CD4-positive, alpha-beta T cell treated with Interleukin-12 subunit alpha and Interleukin-12 subunit beta, for 1 hour (primary cell): Measurements from ENCODE around the gene CYB561A3.

ENCODE experiments used
- DNase-seq: peaks from one replicate; pipeline ENCODE4 v3.0.0-alpha.2; 2020

CYB561A3 gene

DNA sequence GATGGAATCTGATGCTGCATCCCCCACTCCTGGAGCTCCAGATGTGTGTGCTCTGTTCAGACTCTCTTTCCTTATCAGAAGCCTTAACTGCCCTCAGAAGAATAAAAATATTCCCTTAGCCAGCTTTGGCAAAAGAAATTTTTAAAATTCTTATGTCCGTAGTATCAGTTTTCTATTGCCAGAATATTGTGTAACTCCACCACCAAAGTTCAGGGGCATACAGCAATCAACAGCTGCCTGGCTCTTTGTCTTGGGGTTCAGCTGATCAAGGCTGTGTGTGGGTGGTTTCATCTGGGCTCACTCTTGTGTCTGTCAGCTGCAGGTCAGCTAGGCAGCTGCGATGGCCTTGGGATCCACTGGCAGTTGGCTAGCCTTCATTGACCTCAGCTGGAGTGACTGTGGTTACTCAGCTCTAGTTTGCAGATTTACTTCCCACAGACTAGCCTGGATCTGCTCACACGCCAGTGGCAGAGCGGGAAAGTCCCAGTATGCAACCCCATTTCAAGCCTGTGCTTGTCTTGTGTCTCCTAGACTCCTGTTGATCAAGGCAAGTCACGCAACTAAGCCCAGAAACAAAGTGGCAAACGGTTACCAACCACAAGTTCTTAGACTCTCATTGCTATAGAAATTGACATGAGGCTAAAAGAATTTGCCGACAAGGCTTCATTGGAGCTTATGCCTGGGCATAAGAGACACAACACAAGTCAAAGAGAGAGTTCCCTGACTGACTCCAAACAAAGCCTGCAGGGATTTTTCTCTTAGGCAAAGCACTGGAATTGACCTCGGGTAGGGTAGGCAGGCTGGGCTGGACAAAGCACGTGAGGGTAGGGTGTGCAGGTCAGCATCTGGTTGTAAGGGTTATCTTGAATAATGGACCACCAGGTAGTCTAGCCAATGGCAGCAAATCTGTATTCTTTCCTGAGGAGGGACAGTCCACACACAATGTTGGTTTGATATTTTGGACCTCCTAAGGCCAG lies 8.0 kb upstream of the CYB561A3 start:
- DNase-seq = no peak

DNA sequence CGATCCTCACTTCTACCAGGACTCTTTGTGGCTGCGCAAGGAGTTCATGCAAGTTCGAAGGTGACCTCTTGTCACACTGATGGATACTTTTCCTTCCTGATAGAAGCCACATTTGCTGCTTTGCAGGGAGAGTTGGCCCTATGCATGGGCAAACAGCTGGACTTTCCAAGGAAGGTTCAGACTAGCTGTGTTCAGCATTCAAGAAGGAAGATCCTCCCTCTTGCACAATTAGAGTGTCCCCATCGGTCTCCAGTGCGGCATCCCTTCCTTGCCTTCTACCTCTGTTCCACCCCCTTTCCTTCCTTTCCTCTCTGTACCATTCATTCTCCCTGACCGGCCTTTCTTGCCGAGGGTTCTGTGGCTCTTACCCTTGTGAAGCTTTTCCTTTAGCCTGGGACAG lies 7.0 kb upstream of the CYB561A3 start:
- no peak for DNase-seq

DNA sequence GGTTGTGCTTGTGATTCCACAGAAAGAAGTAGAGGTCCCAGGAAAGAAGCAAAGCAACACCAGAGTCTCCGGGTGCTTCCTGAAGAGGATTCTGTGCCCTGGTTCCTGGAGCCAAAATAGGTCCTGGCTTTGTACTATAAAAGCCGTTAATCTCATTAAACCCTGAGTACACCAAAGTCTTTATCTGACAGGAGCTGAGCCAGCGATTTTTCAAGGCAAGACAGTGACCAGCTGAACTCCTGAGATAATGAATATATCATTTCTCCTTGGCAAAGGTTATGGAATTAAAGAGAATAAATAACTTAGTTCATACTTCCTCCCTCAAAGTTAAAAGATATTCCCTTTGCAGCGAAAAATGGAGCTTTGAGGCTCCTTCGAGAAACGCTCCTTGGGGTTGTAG lies 5.7 kb upstream of the CYB561A3 start:
- DNase-seq = no peak

DNA sequence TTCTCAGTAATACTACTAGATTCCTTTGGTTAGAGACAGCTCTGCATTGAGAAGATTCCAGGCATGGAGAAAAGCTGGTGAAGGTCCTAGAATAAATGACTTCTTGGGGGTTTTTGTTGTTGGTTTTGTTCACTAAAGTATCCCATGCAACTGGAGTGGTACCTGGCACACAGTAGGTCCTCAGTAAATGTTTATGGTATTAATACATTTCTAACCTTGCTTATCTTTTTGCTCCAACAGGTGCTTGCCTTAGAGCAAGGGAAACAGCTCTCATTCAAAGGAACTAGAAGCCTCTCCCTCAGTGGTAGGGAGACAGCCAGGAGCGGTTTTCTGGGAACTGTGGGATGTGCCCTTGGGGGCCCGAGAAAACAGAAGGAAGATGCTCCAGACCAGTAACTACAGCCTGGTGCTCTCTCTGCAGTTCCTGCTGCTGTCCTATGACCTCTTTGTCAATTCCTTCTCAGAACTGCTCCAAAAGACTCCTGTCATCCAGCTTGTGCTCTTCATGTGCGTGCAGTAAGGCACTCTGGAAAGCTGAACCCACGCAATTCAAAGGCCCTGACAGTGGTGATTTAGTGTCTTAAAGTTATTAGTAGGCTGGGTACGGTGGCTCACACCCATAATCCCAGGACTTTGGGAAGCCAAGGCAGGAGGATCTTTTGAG lies 2.5 kb upstream of the CYB561A3 start:
- no peak for DNase-seq

DNA sequence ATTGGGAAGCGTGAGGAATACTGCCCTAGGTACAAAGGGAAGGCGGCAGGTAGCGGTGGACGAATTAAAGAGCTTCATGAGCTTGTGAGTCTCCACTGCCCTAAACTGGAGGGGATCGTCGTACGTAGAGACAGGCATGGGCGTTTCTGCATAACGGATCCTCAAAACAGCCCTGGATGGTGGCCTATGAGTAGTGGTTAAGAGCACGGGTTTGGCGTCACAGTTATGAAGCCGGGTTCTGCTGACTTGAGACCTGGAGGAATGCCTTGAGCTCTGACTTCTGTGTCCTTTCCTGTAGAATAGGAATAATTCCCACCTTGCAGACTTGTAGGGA lies 827 bp upstream of the CYB561A3 start:
- DNase-seq = peak; percentile 36

DNA sequence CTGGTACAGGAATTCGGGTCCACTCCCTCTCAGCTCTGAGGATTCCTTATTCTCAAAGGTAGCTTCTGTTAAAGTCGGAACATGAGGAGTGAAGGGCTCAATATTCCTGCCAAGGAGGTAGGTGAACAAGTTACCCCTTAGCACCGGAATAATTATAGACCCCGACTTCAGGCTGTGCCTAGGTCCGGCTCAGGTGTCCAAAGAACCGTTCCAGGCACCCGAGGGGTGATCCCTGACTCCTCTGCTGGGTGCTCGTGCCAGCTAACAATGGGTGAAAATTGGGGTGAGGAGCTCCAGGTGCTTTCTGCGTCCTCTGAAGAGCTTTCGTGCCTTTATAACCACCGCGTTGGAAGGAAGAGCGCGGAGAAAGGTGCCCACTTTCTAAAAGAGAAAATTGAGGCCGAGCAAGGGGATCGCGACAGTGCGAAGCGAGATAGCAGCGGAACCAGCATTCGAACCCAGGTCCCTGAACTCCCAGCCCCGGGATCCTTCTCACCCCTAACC lies 393 bp downstream of the CYB561A3 start:
- no peak for DNase-seq

DNA sequence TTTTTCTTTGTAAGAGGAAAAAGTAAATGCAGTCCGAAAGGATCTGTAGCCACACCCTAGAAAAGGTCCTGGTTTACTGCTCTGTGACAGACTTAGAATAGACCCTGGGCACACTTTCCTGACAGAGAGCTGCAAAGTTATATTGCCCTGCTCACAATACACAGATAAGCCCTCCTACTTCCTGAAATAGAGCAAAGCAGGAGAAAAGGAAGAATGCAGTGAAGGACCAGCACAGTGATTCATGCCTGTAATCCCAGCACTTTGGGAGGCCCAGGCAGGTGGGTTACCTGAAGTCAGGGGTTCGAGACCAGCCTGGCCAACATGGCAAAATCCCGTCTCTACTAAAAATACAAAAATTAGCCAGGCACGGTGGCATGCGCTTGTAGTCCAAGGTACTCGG lies 2.2 kb downstream of the CYB561A3 start:
- DNase-seq = no peak

DNA sequence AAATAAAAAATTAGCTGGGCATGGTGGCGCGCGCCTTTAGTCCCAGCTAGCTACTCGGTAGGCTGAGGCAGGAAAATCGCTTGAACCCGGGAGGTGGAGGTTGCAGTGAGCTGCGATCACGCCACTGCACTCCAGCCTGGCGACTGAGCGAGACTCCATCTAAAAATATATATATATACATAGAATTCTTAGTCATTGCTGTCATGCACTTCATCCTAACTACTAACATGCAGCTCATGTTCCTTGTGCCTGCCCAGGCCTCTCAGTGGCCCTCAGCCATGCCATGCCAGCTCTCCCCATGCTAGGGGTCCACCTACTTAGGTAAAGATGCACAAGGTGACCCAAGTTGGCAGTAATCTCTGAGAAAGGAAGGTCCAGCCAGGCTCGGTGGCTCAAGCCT lies 3.1 kb downstream of the CYB561A3 start:
- DNase-seq = no peak

DNA sequence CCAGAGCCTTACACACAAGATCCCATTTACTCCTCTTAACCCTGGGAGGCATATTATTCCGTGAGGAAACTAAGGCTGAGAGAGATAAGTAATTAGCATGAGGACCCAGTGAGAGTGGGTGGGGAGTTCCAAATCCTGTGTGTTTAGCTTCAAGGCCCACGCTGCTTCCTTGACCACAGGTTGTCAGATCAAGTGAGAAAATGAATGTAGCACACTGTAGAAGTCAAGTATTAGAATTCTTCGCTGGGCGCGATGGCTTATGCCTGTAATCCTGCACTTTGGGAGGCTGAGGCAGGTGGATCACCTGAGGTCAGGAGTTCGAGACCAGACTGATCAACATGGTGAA lies 3.8 kb downstream of the CYB561A3 start:
- DNase-seq = no peak

DNA sequence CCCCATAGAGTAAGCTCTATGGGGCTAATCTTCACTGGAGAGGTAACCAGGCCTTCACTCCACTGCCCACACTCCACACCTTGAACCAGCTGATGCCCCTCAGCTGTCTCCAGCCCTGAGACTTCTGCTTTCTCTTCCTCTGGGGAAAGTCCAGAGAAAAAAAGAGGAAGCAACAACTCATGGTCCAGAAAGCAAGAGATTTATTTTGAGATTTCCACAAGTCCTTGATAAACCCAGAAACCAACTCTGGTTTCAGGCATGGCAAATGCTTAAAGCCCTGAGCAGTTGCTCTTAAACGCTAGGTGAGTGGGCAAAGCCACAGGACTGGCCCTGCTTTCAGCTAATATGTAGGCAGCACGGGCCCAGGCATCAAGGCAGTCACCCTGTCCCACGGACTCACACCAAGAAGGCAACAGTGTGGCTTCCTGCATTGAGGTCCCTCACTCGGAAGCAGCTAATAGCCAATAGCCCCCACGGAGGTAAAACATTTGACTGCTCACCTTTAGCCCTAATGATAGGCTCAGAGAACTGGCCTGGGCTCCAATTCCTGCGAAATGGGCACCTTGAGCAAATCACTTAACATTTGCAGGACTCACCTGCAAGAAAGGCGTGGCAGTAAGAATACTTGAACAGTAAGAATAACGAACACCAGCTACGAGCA lies 4.3 kb downstream of the CYB561A3 start:
- DNase-seq = no peak

DNA sequence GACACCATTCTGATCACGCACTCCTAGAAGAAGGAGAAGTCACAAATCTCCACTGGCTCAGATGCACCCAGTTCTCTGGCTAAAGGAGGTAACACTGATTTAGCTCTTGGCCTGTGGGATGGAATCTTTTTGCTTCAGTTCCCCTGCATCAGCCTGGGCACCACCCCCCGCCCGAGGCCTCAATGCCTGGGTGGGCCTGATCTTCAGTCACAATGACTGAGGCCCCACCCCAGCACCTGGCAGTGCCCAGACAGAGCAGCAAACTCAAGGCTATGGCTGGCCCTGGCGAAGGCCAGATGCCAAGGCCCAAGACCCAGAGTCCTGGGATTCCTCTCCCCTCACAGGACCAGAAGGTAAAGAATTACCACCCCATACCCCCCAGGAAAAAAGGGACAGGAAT lies 5.0 kb downstream of the CYB561A3 start:
- DNase-seq = no peak

DNA sequence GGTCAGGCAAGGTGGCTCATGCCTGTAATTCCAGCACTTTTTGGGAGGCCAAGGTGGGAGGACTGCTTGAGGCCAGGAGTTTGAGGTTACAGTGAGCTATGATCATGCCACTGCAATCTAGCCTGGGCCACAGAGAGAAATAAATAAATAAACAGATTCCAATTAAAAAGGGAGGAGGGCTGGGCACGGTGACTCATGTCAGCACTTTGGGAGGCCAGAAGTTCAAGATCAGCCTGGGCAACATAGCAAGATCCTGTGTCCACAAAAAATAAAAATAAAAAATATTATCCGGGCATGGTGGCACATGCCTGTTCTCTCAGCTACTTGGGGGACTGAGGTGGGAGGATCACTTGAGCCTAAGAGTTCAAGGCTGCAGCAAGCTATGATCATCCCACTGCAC lies 7.5 kb downstream of the CYB561A3 start:
- no peak for DNase-seq

DNA sequence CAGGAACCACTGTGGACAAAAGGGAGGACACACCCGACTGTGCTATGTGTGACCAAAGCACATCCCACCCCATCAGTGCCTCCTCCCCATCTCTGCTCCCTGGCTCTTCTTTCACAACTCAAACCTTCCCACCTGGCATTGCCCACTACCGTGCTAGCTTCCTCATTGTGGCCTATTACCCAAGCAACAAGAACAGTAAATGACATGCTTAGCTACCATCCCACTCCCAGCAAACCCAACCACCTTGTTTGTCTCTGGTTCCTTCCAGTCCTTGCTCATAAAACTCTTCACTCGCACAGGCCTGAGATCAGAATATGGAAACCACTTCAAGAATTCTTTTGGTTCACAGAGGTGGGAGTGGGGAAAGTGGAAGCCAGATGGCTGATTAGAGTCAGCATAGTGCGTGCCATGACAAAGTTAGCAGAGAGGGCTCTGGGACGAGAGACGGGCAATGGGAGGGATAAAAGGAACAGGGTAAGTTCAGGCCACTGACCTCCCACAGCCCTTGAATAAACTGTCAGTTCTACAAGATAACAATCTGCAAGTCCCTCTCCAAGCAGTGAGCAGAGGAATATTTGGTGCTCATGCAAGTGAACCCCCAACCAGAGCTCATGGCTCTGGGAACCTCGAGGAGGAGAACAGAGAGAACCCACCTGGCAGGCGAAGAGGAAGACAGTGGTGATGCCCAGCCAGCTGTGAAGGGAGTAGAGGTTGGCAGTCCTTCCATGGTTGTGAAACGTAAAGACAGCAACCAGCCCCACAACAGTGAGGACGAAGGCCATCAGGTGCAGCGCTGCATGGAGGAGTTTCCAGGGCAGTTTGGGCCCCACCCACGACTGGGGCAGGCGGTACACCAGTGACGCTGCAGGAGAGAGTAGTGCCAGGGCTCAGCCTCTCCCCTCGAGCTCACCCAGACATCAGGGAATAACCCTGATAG lies 8.3 kb downstream of the CYB561A3 start:
- no peak for DNase-seq

DNA sequence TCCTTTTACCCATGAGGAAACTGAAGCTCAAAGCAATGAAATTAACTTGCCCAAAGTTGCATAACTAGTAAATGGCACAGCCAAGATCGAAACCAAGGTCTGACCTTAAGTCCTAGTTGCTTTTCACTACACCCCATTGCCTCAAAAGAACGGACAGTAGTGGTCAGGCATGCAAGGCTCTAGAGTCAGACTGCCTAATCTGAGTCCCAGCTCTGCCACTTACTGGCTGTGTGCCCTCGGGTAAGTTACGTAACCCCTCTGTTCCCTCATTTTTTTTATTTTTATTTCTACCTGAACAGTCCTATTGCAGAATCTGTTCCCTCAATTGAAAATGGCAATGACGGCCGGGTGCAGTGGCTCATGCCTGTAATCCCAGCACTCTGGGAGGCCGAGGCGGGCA lies 9.6 kb downstream of the CYB561A3 start:
- no peak for DNase-seq

DNA sequence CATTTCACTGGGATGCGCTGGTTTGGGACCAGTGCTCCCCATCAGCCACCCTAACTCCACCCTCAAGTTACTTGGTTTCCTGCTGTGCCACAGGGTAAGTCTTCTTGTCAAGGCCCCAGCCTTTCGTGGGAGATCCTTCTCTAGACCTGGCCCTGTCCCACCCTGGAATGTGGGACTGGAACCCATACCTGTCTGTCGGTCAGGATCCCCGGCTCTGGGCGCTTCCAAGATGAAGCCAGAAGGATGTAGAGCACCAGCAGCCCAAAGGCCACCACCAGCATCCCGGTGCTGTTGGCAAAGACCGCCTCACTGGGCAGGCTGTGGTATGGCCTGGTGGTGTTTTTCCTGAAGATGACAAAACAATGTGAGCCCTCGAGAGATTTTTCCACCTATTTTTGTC lies 10.9 kb downstream of the CYB561A3 start:
- no peak for DNase-seq

DNA sequence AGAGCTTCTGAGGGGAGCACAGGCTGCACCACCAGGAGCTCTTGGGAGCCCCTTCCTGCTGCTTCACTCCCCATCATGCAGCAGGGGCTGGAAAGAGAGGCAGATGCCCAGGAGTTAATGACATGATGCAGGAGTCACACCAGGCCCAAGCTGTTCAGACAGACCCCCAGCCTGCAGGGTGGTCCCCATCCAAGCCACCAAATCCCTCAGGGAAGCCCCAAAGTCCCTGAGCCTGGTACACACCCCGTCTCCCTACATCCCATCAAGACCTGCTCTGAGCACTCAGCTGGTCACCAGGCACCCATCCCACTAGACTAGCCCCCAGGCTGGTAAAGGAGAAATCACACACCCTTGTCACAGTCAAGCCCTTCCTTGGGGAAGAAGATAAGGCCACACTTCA lies 11.3 kb downstream of the CYB561A3 start:
- DNase-seq = no peak

DNA sequence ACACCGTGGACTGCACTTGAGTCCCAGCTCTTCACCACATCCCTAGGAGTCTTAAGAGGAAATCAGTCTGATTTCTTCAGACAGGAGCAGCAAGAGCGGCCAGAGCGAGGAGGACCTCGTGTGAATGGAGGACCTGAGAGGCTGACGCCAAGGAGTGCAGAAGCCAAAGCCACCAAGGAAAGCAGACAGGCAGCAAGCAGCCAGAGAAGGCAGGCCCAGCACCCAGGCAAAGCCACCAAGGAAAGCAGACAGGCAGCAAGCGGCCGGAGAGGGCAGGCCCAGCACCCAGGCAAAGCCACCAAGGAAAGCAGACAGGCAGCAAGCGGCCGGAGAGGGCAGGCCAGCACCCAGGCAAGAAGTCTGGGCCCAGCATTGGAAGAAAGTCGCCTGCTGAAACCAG lies 11.8 kb downstream of the CYB561A3 start:
- no peak for DNase-seq

DNA sequence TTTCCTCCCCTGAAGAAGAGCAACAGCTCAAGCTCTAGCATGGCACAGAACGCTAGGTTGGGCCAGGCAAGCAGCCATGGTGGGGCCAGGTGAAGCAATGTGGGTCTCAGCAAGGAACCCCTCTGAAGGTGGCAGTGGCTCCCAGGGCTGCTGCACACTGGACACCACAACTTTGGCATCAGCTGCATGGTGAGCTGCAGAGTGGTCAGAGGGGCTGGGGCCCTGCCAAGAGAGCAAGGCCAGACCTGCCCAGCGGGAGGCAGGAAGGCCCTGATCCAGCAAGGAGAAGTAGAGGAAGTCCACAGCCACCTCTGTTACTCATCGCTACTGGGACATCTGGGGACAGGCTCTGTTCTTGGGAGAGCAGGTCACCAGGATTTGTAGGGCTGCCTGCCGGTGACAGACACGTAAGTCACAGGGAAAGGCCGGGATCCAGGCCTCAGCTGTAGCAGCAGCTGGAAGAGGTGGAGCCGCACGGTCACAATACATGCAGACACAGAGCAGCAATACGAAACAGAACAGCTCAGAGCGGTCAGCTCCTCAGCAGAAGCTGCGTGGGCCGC lies 12.4 kb downstream of the CYB561A3 start:
- DNase-seq = no peak

DNA sequence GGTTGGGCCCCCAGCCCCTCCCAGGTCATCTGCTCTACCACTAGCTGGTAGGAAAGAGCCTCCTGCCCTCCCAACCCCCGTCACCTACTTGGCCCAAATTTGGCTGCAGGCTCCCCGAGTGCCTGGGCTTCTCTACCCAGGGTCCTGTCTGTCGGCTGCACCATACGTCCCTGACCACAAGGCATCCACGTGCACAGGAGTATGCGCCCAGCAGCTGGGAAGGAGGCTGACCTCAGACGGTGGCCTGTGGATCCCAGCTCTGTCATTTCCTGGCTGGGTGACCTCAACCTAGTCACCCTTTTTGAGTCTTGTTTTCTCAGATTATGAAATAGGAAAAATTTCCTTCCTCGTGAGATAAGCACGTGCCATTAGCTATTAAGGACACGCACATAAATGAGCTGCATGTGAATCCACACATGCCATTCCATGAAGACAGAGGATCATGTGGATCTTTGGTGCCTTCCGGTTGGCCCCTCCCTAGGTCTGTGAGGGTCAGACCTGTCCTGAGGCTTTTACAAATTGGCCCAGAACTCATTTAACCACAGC lies 13.7 kb downstream of the CYB561A3 start:
- no peak for DNase-seq

DNA sequence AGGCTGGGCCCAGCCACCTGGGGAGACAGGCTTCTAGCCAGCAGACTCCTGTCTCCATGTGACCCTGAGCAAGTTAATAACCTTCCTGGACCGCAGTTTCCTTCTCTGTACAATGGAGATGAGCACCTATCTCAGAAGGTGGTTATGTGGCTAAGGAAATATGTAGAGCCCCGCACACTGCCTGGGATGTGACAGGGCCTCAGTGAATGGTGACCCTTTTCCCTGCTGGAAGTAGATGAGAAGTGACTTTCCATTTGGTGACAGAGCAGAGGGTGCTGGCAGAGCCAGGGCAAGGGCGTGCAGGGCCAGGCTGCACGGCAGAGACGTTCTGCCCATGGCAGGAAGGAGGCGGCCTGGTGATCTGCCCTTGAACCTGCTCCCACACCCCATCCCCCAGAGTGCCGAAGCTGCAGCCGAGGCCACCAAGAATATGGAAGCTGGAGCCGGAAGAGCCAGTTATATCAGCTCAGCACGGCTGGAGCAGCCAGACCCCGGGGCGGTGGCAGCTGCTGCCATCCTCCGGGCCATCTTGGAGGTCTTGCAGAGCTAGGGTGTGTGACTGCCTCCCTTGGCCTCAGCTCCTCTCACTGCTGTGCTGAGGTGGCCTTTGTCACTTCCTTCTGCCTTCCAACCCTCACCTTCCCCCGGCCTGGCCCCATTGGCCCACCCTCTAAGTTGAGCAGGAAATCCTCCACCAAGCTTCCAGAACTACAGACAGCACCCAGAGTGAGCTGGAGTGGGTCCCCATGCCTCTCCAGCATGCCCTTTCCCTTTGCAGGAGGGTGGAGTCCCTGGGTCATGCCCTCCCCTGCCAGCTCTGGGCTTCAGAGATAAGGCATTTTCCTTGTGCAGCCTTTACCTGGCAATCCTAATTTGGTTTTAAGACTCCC lies 15.5 kb downstream of the CYB561A3 start:
- no peak for DNase-seq

DNA sequence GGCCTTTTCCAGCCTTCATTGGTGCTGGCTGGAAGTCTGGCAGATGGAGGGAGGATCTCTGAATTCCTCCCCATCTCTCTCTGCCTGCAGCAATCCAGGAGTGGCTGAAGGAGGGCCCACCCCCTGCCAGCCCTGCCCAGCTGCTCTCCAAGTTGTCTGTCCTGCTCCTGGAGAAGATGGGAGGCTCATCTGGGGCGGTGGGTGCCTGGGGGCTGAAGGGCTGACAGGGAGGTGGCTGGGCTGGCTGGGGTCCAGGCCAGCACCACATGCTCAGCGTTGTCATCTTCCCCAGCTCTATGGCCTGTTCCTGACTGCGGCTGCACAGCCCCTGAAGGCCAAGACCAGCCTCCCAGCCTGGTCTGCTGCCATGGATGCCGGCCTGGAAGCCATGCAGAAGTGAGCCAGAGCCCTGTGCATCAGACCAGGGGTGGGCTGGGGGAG lies 16.5 kb downstream of the CYB561A3 start:
- no peak for DNase-seq
